Activated CD4-positive, alpha-beta memory T cell treated with anti-CD3 and anti-CD28 coated beads for 36 hours (primary cell): Measurements from ENCODE around the gene MORC3. TPM values are rescaled to one million over a fixed set of nuclear protein-coding genes. Genes with fewer than 3 reads are reported as not detected.
"Not testable (repeated sequence)": the region's sequence is repeated elsewhere in the genome, so short reads cannot be mapped to it uniquely, and the experiment has no call there.

Source experiments
- CTCF ChIA-PET: fragments of 350-600 bp; sonication (Branson Sonifier 250); formaldehyde crosslinking; loops from one replicate; lab custom pipeline; 2021; ENCODE audit warnings: antibody characterized with exemption, inconsistent platforms; lab: Charles Lee
- POLR2A ChIA-PET: fragments of 350-600 bp; sonication (Branson Sonifier 250); formaldehyde crosslinking; loops from one replicate; lab custom pipeline; 2021; ENCODE audit warnings: antibody characterized with exemption; lab: Charles Lee
- DNase-seq: peaks from one replicate; pipeline ENCODE4 v3.0.0-alpha.2; 2020
- H3K27ac Mint-ChIP-seq: one replicate; pipeline ENCODE4 v1.8.0; 2021; ENCODE audit warnings: mixed read lengths
- H3K27me3 Mint-ChIP-seq: one replicate; pipeline ENCODE4 v1.8.0; 2021; ENCODE audit warnings: mixed read lengths
- H3K36me3 Mint-ChIP-seq: one replicate; pipeline ENCODE4 v1.8.0; 2021; ENCODE audit warnings: mixed read lengths
- H3K4me1 Mint-ChIP-seq: one replicate; pipeline ENCODE4 v1.8.0; 2021; ENCODE audit warnings: low read depth, mixed read lengths
- H3K4me3 Mint-ChIP-seq: one replicate; pipeline ENCODE4 v1.8.0; 2021; ENCODE audit warnings: mild to moderate bottlenecking, mixed read lengths
- H3K9me3 Mint-ChIP-seq: one replicate; pipeline ENCODE4 v1.8.0; 2021; ENCODE audit warnings: mixed read lengths
- intact Hi-C: fragments of 100-400 bp; cut with micrococcal nuclease; formaldehyde crosslinking; loops from one replicate; pipeline ENCODE4 v1.15.1; 2023
- total RNA-seq, 2 experiments: library from RNA; stranded (reverse); gene quantifications; one replicate each; pipeline ENCODE4 v1.2.3, GENCODE V29; 2021

The MORC3 gene
- total RNA-seq, 2 experiments from 2014 or later, result 27.7 to 30.0 TPM

DNA sequence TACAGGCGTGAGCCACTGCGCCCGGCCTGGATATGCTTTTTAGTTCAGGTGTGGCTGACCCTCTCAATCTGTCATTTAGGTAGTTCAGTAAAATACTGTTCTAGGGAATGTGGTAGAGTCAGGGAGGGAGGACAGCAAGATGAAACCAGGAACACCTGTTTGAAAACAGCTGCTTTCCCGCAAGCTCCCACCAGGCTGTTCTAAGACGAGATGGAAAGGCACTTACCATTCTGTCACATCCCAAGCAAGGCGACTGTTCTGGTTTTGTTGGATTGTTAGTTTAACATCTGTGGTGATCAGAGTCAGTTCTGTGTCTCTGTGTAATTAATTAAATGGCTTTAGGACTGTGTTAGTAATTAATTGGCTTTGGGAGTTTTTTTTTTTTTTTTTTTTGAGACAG lies 68.1 kb downstream of the MORC3 start:
- Mint-ChIP-seq H3K4me3 (no peak overlapping the region), H3K4me1 (peaks cover 17% of the 10 kb centered on the region), H3K27ac (no peak overlapping the region), H3K27me3 (no peaks in the 10 kb centered on the region), H3K36me3 (peaks cover 39% of the 10 kb centered on the region), H3K9me3 (no peaks in the 10 kb centered on the region)
- ChIA-PET CTCF (no interaction called here), POLR2A (interaction anchor here (0.6 to 0.7 kb wide), 3 partner anchors 25 to 33 kb away, joined by 3 read pairs; no protein-coding TSS in a partner anchor)
- intact Hi-C loops, result no loop called here
- no peak for DNase-seq

DNA sequence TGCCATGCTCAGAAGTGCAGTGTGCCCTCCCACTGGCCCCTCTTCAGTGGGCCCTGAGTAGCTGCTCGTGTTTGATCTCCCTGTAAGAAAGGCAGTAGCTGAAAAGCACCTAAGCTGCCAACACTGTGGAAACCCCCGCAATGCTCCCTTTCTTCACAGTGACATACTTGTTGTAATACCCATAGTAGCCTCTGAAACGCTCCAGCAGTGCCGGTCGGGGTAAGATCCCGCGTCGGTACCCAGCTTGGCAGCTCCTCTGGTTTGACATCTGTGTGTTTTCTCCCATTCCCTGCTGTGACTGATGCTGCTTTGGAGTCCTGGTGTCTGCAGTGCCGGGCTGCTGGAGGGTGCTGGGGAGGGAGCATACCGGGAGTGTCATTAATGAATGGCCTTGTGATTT lies 68.8 kb downstream of the MORC3 start:
- intact Hi-C loops, result no loop called here
- no peaks in the 10 kb centered on the region for H3K9me3 Mint-ChIP-seq
- ChIA-PET POLR2A (interaction anchor here (0.7 kb wide), 2 partner anchors 26 to 34 kb away, joined by 3 read pairs; no protein-coding TSS in a partner anchor), CTCF (no interaction called here)
- H3K4me3 Mint-ChIP-seq, result no peak overlapping the region
- no peaks in the 10 kb centered on the region for H3K27me3 Mint-ChIP-seq
- peaks cover 43% of the 10 kb centered on the region for H3K36me3 Mint-ChIP-seq
- no peak overlapping the region for H3K27ac Mint-ChIP-seq
- H3K4me1 Mint-ChIP-seq, result peaks cover 17% of the 10 kb centered on the region
- no peak for DNase-seq

- H3K4me1 Mint-ChIP-seq, POLR2A ChIA-PET, H3K27me3 Mint-ChIP-seq, H3K9me3 Mint-ChIP-seq, H3K4me3 Mint-ChIP-seq, H3K27ac Mint-ChIP-seq, DNase-seq, intact Hi-C loops: not testable (repeated sequence)
- H3K36me3 Mint-ChIP-seq, result peaks cover 53% of the 10 kb centered on the region
- CTCF ChIA-PET, result interaction anchor here (0.9 kb wide), 1 partner anchor 11 kb away, joined by 3 read pairs; no protein-coding TSS in a partner anchor
Observed at GRCh38 chr21:36391649-36392048, 71.7 kb downstream of the MORC3 start.

GRCh38 chr21:36395353-36396111 lies 75.5 kb downstream of the MORC3 start:
- Mint-ChIP-seq H3K36me3 (peaks cover 55% of the 10 kb centered on the region), H3K4me3 (no peak overlapping the region), H3K27ac (no peak overlapping the region), H3K4me1 (no peaks in the 10 kb centered on the region), H3K9me3 (no peaks in the 10 kb centered on the region), H3K27me3 (no peaks in the 10 kb centered on the region)
- ChIA-PET CTCF (no interaction called here), POLR2A (no interaction called here)
- DNase-seq, result no peak
- intact Hi-C loops, result no loop called here

GRCh38 chr21:36396325-36396724 lies 76.3 kb downstream of the MORC3 start:
- H3K4me3 Mint-ChIP-seq, result no peak overlapping the region
- H3K27ac Mint-ChIP-seq, result no peak overlapping the region
- H3K4me1 Mint-ChIP-seq, result no peaks in the 10 kb centered on the region
- no peaks in the 10 kb centered on the region for H3K9me3 Mint-ChIP-seq
- peaks cover 56% of the 10 kb centered on the region for H3K36me3 Mint-ChIP-seq
- H3K27me3 Mint-ChIP-seq, result no peaks in the 10 kb centered on the region
- intact Hi-C loops, result no loop called here
- no peak for DNase-seq
- ChIA-PET POLR2A (no interaction called here), CTCF (no interaction called here)

- H3K27me3 Mint-ChIP-seq, result no peaks in the 10 kb centered on the region
- H3K4me3 Mint-ChIP-seq, result no peak overlapping the region
- no peaks in the 10 kb centered on the region for H3K9me3 Mint-ChIP-seq
- POLR2A ChIA-PET, result no interaction called here
- DNase-seq, result no peak
- CTCF ChIA-PET, result interaction anchor here (0.6 to 1.2 kb wide), 2 partner anchors 244 to 255 kb away, joined by 3 read pairs; no protein-coding TSS in a partner anchor
- H3K4me1 Mint-ChIP-seq, result no peaks in the 10 kb centered on the region
- no peak overlapping the region for H3K27ac Mint-ChIP-seq
- H3K36me3 Mint-ChIP-seq, result peaks cover 53% of the 10 kb centered on the region
- intact Hi-C loops, result no loop called here
Observed at GRCh38 chr21:36396971-36397370, 77.0 kb downstream of the MORC3 start.

DNA sequence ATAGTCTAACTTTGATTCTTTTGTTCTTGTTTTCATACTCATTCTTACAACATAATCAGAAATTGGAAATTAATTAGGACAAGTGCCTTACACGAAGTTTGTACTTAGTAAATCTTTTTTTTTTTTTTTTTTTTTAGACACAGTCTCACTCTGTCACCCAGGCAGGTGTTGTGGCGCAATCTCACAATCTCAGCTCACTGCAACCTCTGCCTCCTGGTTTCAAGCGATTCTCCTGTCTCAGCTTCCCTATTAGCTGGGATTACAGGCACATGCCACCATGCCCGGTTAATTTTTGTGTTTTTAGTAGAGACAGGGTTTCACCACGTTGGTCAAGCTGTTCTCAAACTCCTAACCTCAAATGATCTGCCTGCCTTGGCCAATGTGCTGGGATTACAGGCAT lies 77.6 kb downstream of the MORC3 start:
- Mint-ChIP-seq H3K4me1 (no peaks in the 10 kb centered on the region), H3K9me3 (no peaks in the 10 kb centered on the region), H3K27ac (no peak overlapping the region), H3K4me3 (no peak overlapping the region), H3K27me3 (no peaks in the 10 kb centered on the region), H3K36me3 (peaks cover 54% of the 10 kb centered on the region)
- POLR2A ChIA-PET, result no interaction called here
- no peak for DNase-seq
- CTCF ChIA-PET, result interaction anchor here (0.6 to 1.2 kb wide), 2 partner anchors 244 to 256 kb away, joined by 3 read pairs; no protein-coding TSS in a partner anchor
- intact Hi-C loops, result no loop called here

DNA sequence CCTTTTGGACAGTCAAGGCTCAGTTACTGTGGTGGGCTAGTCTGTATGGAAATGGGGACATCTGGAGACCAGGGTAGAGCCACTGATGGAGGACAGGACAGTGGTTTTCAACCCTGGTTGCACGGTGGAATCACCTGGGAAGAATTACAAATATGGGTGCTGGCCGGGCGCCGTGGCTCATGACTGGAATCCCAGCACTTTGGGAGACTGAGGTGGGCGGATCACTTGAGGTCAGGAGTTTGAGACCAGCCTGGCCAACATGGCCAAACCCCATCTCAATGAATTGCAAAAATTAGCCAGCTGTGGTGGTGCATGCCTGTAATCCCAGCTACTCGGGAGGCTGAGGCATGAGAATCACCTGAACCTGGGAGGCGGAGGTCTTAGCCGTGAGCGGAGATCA lies 79.7 kb downstream of the MORC3 start:
- H3K36me3 Mint-ChIP-seq, result peaks cover 48% of the 10 kb centered on the region
- H3K27ac Mint-ChIP-seq, DNase-seq, intact Hi-C loops, H3K27me3 Mint-ChIP-seq, CTCF ChIA-PET, H3K4me3 Mint-ChIP-seq, H3K4me1 Mint-ChIP-seq, H3K9me3 Mint-ChIP-seq: not testable (repeated sequence)
- POLR2A ChIA-PET, result interaction anchor here (1.4 kb wide), 1 partner anchor 14 kb away, joined by 4 read pairs; no protein-coding TSS in a partner anchor

- Mint-ChIP-seq H3K27ac (no peak overlapping the region), H3K9me3 (no peaks in the 10 kb centered on the region), H3K27me3 (no peaks in the 10 kb centered on the region), H3K4me3 (no peak overlapping the region), H3K36me3 (peaks cover 44% of the 10 kb centered on the region), H3K4me1 (no peaks in the 10 kb centered on the region)
- ChIA-PET CTCF (no interaction called here), POLR2A (interaction anchor here (0.6 kb wide), 1 partner anchor 1007 kb away, joined by 3 read pairs; no protein-coding TSS in a partner anchor)
- intact Hi-C loops, result no loop called here
- DNase-seq, result no peak
Observed at GRCh38 chr21:36400719-36401118, 80.7 kb downstream of the MORC3 start.

GRCh38 chr21:36402339-36402738 lies 82.3 kb downstream of the MORC3 start:
- Mint-ChIP-seq H3K27ac (no peak overlapping the region), H3K4me1 (no peaks in the 10 kb centered on the region), H3K27me3 (no peaks in the 10 kb centered on the region), H3K36me3 (peaks cover 41% of the 10 kb centered on the region), H3K9me3 (no peaks in the 10 kb centered on the region), H3K4me3 (no peak overlapping the region)
- POLR2A ChIA-PET, result no interaction called here
- DNase-seq, result no peak
- CTCF ChIA-PET, result interaction anchor here (0.8 kb wide), 1 partner anchor 11 kb away, joined by 3 read pairs; no protein-coding TSS in a partner anchor
- intact Hi-C loops, result no loop called here

DNA sequence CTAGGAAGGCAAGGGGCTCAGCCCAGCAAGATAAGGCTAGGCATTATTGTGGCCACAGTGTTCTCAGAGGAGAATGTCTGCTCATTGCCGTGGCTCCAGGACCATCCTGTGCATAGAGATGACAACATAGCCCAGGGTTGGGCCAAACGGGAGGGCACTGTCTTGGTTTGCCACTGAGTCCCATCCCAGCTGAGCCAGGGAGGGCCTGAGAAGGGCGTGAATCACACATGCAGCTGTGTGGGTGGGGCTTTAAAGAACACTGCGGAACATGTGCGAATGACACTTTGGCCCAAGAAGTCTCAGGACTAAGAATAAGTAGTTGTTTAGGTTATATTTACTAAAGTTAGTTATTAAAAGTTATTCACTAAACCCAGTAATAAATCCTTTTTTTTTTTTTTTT lies 83.7 kb downstream of the MORC3 start:
- CTCF ChIA-PET, result no interaction called here
- DNase-seq, result no peak

DNA sequence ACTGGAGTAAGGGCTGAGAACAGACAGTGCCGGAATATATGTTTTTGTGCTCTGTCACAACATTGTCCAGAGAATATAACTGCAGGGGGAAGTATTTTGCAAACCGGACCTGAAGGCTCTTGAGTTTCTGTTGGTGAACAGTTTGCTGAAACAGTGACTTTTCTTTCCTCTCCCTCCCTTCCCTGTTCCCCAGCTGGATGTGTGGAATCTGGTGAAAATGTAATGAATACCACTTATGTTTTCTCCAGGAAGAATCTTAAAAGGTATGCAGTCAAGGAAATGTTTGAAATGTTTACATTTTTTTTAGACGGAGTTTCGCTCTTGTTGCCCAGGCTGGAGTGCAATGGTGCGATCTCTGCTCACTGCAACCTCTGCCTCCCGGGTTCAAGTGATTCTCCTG lies 88.6 kb downstream of the MORC3 start:
- intact Hi-C loops, result no loop called here
- CTCF ChIA-PET, result no interaction called here
- Mint-ChIP-seq H3K4me1 (no peaks in the 10 kb centered on the region), H3K27me3 (no peaks in the 10 kb centered on the region), H3K36me3 (peaks cover 44% of the 10 kb centered on the region), H3K27ac (no peak overlapping the region), H3K9me3 (no peaks in the 10 kb centered on the region), H3K4me3 (no peak overlapping the region)
- DNase-seq, result no peak
- POLR2A ChIA-PET, result no interaction called here

More for the DNA sequence above, 83.7 kb downstream of the MORC3 start:
- Mint-ChIP-seq H3K4me3 (no peak overlapping the region), H3K36me3 (peaks cover 45% of the 10 kb centered on the region), H3K27ac (no peak overlapping the region), H3K27me3 (no peaks in the 10 kb centered on the region), H3K9me3 (no peaks in the 10 kb centered on the region), H3K4me1 (no peaks in the 10 kb centered on the region)
- POLR2A ChIA-PET, result no interaction called here
- intact Hi-C loops, result no loop called here
